Measurements from ENCODE around the gene ATP5F1C.
"Not testable (repeated sequence)": the region's sequence is repeated elsewhere in the genome, so short reads cannot be mapped to it uniquely, and the experiment has no call there.

Gene ATP5F1C

GRCh38 chr10:7794251-7795026 lies 6.5 kb downstream of the ATP5F1C start:
- no peak for DNase-seq (ENCODE audit: low read depth in 2 of 2)

DNA sequence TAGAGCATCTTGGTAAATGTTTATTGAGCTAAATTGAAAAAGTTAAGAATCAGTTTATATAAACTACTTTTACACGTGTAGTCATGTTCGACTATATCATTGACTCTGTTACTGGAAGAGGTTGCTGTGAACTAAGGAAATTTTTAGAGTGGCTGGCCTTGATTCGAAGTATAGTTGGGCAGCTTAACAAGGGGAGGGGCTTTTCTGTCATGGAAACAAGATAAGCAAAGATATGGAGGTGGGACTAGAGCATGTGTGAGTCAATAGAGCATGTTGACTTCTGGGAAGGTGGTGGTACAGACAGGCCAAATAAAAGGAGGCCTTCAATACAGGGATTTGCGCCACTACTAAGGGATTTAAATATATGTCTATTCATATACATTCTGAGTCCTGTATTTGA lies 7.6 kb downstream of the ATP5F1C start:
- DNase-seq (ENCODE audit: low read depth in 2 of 2) = no peak

- DNase-seq (ENCODE audit: low read depth in 2 of 2) = no peak
Observed at GRCh38 chr10:7797582-7797981, 9.6 kb downstream of the ATP5F1C start.

GRCh38 chr10:7802606-7803005 lies 14.6 kb downstream of the ATP5F1C start:
- no peak for DNase-seq (ENCODE audit: low read depth in 2 of 2)

- DNase-seq (ENCODE audit: low read depth in 2 of 2) = no peak
Observed at GRCh38 chr10:7804216-7804615, 16.2 kb downstream of the ATP5F1C start.

- no peak for DNase-seq (ENCODE audit: low read depth in 2 of 2)
Observed at GRCh38 chr10:7804741-7805140, 16.8 kb downstream of the ATP5F1C start.

DNA sequence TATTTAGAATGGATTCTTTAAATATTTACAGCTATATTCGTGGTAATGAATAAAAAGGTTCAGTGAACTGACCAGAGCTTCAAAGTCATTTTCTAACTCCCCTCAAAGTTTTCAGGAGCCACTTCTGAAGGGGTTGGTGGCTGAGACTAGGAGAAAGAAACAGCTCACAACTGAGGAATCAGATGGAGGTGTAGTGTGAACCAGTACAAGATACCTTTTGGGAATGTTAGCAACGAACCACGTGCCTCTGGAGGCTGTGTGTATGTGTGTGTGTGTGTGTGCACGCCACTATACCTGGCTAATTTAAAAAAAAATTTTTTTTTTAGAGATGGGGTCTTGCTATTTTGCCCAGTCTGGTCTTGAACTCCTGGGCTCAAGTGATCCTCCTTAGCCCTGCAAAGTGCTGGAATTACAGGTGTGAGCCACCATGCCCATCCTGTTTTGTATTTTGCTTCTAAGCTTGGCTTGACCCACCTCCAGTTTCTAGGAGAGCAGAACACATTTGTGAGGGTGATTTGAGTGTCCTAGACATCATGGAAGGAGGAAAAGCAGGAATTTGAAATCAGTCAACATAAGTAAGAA lies 20.8 kb downstream of the ATP5F1C start:
- no peak for DNase-seq (ENCODE audit: low read depth in 2 of 2)

- no peak for DNase-seq (ENCODE audit: low read depth in 2 of 2)
Observed at GRCh38 chr10:7810443-7810842, 22.5 kb downstream of the ATP5F1C start.

- no peak for DNase-seq (ENCODE audit: low read depth in 2 of 2)
Observed at GRCh38 chr10:7811000-7811399, 23.0 kb downstream of the ATP5F1C start.

- DNase-seq (ENCODE audit: low read depth in 2 of 2) = not testable (repeated sequence)
Observed at GRCh38 chr10:7811743-7812142, 23.8 kb downstream of the ATP5F1C start.

DNA sequence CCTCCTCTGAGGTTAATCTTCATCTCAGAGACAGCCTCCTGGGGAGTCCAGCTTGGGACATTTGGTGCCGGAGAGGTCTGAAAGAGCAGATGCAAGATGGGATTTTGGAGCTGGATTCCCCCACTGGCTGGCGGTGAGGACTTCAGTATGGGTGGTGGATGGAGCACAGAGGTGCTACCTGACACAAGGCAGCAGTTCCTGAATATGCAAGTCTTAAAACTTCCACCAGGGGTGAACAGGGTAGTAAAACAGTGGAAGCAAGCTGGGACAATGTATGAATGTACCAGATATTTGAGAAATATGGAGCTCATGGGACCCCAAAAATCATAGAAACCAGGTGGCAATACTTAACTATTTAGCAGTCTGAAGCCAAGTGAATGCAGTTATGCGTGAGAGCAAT lies 25.5 kb downstream of the ATP5F1C start:
- no peak for DNase-seq (ENCODE audit: low read depth in 2 of 2)

DNA sequence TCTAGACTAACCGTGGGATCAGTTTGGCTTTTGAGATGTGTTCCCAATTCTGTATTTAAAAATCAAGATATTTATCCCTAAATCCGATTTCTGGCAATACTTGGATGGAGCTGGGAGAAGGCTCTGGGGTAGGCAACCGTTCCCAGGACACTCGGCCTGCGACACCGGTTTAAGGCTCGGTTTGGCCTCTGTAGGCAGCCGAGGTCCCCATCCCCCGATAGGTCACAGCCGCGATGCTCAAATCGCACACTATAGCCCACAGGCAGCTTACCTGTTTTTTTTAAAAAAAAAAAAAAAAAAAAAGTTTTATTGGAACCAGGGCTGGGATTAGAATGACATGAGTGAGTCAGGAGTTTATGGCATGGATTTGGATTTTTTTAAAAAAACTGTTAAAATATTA lies 29.6 kb downstream of the ATP5F1C start:
- DNase-seq (ENCODE audit: low read depth in 2 of 2) = no peak

DNA sequence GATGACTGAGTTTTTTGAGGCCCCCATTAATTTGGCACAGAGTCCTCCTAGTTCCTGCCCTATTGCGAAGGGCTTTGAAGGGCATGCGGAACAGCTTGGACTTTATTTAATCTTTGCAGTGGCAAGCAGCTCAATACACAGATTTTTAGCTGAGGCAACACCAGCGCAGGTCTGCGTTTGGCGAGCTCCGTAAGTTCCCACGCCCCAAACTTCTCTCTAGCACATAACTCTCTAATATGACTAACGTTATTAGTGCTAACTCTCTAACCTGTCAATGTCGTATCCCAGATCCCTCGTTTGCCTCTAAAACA lies 30.0 kb downstream of the ATP5F1C start:
- DNase-seq (ENCODE audit: low read depth in 2 of 2) = no peak

DNA sequence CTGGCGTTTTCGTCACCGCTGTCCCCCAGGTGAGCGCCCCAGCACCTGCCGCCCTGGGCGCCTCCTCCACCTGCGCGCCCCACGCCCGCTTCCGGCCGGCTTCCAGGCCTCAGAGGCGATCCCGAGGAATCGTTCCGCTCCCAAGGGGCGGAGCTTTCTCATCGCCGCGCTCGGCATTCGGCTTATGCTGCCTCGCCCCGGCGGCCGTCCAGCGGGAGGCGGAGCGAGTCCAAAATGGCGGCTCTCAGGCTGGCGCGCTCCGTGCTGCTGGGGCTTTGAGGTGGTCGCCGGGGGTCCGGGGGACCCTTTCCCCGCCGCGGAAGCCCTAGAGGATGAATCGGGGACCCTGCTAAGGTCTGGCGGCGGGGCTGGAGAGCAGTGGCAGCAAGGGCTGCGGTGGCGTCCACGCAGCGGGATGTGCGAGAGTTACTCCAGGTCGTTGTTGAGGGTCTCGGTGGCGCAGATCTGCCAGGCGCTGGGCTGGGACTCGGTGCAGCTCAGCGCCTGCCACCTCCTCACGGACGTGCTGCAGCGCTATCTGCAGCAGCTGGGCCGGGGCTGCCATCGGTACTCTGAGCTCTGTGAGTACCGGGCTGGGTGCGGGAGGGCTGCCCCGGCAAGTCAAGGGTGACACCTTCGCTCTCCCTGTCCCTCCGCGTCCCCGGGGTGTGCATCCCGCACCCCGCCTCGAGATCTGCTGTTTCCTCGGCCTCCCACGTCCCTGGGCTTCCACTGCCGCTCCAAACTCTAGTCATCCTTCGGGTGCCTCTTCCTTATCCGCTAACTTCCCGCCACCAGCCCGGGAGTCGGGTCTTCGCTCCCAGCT lies 30.5 kb downstream of the ATP5F1C start, which contains the start of gene TAF3:
TSS of gene TAF3 (plus strand) at position 211 of the 826 bp plus-strand sequence. CDS start at position 416, 205 bp downstream.
- DNase-seq (ENCODE audit: low read depth in 2 of 2) = peak; percentile 89 to 90

- DNase-seq (ENCODE audit: low read depth in 2 of 2) = peak in 1 of 2 donors; percentile 10
Observed at GRCh38 chr10:7819121-7819460, 31.1 kb downstream of the ATP5F1C start.

DNA sequence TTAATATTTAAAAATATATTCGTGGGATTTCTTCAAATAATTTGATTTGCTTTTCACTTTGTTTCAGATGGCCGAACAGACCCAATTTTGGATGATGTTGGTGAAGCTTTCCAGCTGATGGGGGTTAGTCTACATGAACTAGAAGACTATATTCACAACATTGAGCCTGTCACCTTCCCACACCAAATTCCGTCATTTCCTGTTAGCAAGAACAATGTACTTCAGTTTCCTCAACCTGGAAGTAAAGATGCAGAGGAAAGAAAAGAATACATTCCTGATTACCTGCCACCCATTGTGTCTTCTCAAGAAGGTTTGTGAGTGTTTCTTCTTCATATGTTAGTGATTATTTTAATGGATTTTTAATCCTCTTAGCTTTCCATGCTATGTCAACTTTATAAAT lies 36.3 kb downstream of the ATP5F1C start:
- no peak for DNase-seq (ENCODE audit: low read depth in 2 of 2)

GRCh38 chr10:7826971-7827370 lies 39.0 kb downstream of the ATP5F1C start:
- no peak for DNase-seq (ENCODE audit: low read depth in 2 of 2)

DNA sequence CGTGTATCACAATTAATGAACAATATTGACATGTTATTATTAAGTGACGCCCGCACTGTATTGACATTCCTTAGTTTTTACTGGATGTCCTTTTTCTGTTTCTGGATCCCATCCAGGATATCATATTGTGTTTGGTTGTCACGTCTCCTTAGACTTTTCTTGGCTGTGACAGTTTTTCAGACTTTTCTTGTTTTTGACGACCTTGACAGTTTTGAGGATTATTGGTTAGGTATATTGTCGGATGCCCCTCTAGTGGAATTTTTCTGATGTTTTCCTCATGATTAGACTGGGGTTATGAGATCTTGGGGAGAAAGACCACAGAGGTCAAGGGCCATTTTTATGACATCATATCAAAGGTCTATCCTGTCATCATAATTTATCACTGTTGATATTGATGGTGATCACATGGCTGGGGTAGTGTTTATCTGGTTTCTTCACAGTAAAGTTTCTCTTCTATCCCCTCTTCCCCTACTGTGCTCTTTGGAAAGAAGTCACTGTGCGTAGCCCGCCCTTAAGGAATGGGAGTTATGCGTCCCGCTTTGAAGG lies 41.4 kb downstream of the ATP5F1C start:
- DNase-seq (ENCODE audit: low read depth in 2 of 2) = no peak

DNA sequence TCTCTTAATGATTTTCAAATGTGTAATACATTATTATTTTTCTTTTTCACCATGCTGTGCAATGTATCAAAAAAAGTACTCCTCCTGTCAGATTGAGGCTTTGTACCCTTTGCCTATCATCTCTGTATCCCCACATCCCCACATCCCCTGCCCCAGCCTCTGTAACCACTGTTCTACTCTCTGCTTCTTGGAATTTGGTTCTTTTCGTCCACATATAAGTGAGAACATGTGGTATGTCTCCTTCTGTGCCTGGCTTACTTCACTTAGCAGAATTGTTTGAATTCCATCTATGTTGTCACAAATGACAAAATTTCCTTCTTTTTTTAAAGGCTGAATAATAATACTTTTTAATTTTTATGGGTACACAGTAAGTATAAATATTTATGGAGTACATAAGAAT lies 44.1 kb downstream of the ATP5F1C start:
- DNase-seq (ENCODE audit: low read depth in 2 of 2) = no peak

- no peak for DNase-seq (ENCODE audit: low read depth in 2 of 2)
Observed at GRCh38 chr10:7833210-7833609, 45.2 kb downstream of the ATP5F1C start.

GRCh38 chr10:7834262-7834661 lies 46.3 kb downstream of the ATP5F1C start:
- DNase-seq (ENCODE audit: low read depth in 2 of 2) = no peak

DNA sequence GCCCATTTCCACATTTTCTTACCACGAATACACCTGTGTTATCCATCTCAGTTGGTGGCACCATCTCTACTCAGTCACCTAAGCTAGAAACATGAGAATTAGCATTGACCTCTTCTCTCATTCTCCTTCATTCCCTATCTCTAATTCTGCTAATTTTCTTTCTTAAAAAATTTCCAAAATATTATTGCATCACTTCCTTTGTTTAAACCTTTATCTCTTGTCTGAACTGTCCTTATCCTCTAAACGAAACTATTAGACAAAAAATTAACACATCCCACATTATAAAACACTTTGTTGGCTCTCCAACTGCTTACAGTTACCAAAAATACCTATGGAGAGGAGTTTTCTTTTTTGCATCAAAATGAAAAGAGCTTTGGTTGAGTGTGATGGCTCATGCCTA lies 48.6 kb downstream of the ATP5F1C start:
- no peak for DNase-seq (ENCODE audit: low read depth in 2 of 2)

- no peak for DNase-seq (ENCODE audit: low read depth in 2 of 2)
Observed at GRCh38 chr10:7846591-7846990, 58.6 kb downstream of the ATP5F1C start.

Data from stimulated activated CD8-positive, alpha-beta memory T cell treated with anti-CD3 and anti-CD28 coated beads, Interleukin-2, amount 100 ng/mL, for 48 hours (primary cell).